Stomach (tissue), 4 donors: Measurements from ENCODE around the gene HNRNPD.

ENCODE experiments used
- EP300 ChIP-seq: sonication (generic); formaldehyde crosslinking; IDR thresholded peaks from one replicate; pipeline ENCODE4 v1.6.1; 2017; ENCODE audit warnings: antibody characterized with exemption
- POLR2A ChIP-seq, 4 donors: fragments of 450-650 bp; IDR thresholded peaks; one replicate each; pipeline ENCODE4 v1.6.1; 2016; ENCODE audit warnings: antibody characterized with exemption in 4 of 4, control low read depth in 2 of 4, mild to moderate bottlenecking in 1 of 4, moderate library complexity in 1 of 4
- POLR2AphosphoS5 ChIP-seq, 3 donors: sonication (generic); formaldehyde crosslinking; IDR thresholded peaks; one replicate each; pipeline ENCODE4 v1.6.1; 2016; ENCODE audit warnings: antibody characterized with exemption in 3 of 3
- TF ChIP-seq, protein P1 (sequence below), 7 experiments: fragments of 450-650 bp in 4 of 7; fragments of 200-600 bp in 3 of 7; sonication (generic) in 3 of 7; IDR thresholded peaks; one replicate each; pipeline ENCODE4 v1.5.1; 2016 to 2019; ENCODE audit warnings: antibody characterized with exemption in 7 of 7, control low read depth in 2 of 7, mild to moderate bottlenecking in 1 of 7

DNA sequence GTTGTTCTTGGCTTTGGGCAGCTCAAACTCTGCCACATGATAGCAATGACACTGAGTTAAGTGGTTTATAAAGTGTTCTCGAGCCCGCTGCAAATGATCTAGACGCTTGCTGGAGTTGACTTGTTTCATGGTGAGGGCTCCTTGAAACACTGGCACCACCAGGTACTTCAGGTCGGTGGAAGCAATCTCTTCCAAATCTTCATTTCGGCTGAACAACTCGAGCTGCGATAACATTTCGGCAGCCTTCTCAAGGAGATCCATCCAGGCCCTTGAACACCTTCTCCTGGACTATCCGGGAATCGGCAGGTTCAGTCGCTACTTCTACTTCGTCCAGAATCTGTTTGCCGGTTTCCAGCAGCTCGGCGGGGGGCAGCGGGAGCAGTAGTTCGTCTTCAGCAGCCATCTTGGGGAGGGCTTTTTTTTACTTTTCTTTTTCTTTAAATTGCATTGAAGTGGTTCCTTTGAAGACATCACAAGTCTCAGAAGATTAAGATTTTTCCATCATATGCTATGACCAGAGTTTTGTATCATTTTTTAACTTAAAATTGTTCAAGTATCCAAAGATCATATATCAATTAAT is 28.5 kb upstream of the HNRNPD start:
- TF ChIP-seq, protein P1, sequence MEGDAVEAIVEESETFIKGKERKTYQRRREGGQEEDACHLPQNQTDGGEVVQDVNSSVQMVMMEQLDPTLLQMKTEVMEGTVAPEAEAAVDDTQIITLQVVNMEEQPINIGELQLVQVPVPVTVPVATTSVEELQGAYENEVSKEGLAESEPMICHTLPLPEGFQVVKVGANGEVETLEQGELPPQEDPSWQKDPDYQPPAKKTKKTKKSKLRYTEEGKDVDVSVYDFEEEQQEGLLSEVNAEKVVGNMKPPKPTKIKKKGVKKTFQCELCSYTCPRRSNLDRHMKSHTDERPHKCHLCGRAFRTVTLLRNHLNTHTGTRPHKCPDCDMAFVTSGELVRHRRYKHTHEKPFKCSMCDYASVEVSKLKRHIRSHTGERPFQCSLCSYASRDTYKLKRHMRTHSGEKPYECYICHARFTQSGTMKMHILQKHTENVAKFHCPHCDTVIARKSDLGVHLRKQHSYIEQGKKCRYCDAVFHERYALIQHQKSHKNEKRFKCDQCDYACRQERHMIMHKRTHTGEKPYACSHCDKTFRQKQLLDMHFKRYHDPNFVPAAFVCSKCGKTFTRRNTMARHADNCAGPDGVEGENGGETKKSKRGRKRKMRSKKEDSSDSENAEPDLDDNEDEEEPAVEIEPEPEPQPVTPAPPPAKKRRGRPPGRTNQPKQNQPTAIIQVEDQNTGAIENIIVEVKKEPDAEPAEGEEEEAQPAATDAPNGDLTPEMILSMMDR (IDR thresholded peaks at IDR 0.05), result no peak
- no peak for TF ChIP-seq POLR2A (IDR thresholded peaks at IDR 0.05)
- TF ChIP-seq POLR2AphosphoS5 (IDR thresholded peaks at IDR 0.05), result no peak
- TF ChIP-seq EP300, result no peak
